Measurements from ENCODE around the gene NCMAP.

NCMAP gene

DNA sequence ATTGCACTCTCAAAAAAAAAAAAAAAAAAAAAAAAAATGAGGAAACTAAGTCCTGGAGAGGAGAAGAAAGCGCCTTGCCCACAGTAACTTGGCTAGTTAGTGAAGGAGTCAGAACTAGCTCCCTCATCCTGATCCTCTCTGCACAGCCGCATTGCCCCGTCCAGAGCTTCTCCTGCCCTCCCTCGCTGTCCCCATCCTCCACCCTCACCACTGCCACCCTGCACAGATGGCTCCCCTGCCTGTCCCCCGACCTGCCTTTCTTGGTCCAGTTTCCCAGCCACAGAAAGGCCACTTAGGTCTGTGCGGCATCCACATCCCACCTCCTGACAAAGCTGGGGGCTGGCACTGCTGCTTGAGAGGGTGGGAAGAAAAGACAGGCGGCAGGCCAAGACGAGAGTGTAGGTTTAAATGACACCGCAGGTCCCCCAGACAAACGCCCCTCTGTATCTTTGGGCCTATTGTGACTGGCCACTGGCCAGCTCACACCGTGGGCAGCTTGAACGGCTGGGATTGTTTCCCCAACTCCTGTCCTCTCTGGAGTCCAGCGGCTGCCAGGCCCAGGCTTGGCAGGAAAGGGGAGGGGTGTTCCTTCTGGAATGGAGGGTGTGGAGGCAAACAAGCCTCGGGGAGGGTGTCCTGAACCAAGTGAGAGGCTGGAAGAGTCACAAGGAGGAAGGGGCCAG is 20.2 kb downstream of the NCMAP start:
- no peak for DNase-seq

GRCh38 chr1:24578846-24579245 is 23.0 kb downstream of the NCMAP start:
- no peak for DNase-seq

GRCh38 chr1:24580756-24581155 is 24.9 kb downstream of the NCMAP start:
- no peak for DNase-seq

DNA sequence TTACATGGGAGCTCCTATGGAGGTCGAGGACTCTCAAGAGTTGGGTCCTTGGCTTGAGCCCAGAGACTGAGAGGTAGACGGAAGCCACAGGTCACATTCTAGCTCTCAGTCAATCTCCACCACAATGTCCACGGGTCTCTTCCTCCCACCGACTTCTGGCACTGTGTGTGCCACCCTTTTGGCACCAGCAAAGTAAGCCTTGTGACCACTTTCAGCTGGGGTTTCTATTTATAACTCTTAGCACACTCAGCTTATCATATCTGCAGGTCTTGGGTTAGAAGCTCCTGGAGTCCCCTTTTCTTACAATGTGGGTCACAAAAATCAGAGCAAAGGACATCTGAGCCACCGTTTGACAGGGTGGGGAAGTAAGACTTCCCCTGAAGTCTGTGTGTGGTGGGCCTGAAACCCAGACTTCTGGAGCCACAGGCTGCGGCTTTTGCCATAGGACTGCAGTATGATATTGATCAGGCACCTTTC is 28.3 kb downstream of the NCMAP start:
- no peak for DNase-seq

- no peak for DNase-seq
These were observed 30.2 kb downstream of the NCMAP start for GRCh38 chr1:24586119-24586518.

GRCh38 chr1:24586970-24587820 is 31.3 kb downstream of the NCMAP start:
- DNase-seq = peak; percentile 57

- no peak for DNase-seq
These were observed 32.7 kb downstream of the NCMAP start for GRCh38 chr1:24588573-24588972.

- no peak for DNase-seq
These were observed 33.3 kb downstream of the NCMAP start for GRCh38 chr1:24589200-24589599.

DNA sequence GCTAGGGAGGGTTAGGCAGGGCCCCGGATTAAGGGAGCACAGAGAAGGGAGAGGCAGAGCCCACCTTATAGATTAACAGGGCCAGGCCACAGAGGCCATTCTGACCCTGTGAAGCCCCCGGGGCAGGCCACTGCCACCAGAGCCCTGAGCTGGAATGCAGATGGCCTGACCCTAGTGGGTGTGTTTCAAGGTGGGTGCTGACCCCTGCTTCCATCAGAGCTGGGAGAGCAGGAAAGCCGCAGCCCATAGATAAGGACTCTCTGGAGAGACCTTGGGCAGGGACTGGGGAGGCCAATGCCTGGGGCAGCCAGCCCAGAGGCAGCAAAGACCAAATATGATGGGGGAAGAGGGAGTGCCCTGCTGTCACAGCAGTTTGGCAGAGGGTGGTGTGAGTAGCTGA is 35.9 kb downstream of the NCMAP start:
- DNase-seq = no peak

- DNase-seq = no peak
These were observed 38.4 kb downstream of the NCMAP start for GRCh38 chr1:24594328-24594598.

DNA sequence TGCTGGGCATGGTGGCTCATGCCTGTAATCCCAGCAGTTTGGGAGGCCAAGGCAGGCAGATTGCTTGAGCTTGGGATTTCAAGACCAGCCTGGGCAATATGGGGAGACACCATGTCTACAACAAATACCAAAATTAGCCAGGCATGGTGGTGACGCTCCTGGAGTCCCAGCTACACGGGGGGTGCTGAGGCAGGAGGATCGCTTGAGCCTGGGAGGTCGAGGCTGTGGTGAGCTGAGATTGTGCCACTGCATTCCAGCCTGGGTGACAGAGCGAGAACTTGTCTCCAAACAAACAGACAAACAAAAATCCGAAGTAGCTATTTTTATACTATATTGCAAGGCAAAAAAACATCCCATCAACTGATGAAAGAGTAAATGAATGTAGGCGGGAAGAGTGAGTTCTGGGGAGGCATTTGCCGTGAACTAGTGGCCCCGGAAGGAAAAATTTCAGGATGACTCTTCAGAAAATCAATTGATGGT is 40.6 kb downstream of the NCMAP start:
- DNase-seq = no peak

- DNase-seq = no peak
These were observed 43.4 kb downstream of the NCMAP start for GRCh38 chr1:24599265-24599664.

GRCh38 chr1:24600551-24600950 is 44.7 kb downstream of the NCMAP start:
- no peak for DNase-seq

GRCh38 chr1:24605534-24606295 is 49.8 kb downstream of the NCMAP start:
- no peak for DNase-seq

DNA sequence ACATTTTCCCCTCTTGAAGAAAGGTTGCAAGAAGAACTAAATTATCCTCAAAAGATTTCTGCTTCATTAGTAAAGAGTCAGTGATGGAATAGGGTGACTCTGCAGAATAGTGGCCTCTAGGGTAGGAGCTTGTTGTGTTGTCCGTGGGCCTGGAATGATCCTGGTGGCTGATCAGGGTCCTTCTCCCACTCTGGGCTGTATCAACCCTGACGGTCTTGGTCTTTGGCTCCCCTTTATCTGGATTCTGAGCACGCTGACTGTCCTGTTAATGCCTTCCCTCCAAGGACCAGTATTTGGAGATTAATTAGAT is 50.4 kb downstream of the NCMAP start:
- DNase-seq = no peak

DNA sequence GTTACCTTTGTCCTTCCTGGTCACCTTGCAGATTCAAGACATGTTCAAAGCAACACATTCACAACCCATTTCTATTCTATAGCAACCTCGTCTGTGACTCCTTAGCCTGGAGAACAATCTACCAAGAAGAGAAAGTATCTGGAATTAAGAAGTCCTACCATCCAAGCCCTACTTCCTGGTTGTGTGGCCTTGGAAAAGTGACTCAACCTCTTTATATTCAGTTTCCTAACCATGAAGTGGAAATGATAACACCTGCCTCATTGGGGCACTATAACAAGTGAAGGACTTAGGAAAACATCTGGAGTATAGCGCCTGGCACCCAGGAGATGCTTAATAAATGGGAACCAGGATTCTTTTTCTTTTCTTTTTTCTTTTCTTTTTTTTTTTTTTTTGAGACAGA is 50.7 kb downstream of the NCMAP start:
- DNase-seq = no peak

GRCh38 chr1:24609949-24610517 is 54.1 kb downstream of the NCMAP start:
- DNase-seq = no peak

DNA sequence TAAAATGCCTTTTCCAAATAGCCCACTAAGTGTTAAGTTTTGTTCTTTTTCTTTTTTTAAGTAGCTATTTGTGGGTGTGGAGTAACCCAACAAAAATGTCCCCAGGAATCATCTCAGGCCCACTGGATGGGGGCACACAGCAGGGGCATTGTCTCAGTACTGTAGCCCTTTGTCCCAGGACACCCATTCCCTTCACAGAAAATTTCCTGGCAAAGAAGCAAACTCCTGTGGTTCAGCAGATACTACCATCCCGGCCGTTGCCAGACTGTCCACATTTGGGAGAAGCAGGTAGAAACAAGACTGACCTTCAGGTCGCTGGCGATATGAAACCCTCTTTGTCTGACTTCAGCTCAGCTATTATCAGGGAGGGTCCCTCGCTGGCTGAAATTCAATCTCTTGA is 63.5 kb downstream of the NCMAP start:
- DNase-seq = no peak

DNA sequence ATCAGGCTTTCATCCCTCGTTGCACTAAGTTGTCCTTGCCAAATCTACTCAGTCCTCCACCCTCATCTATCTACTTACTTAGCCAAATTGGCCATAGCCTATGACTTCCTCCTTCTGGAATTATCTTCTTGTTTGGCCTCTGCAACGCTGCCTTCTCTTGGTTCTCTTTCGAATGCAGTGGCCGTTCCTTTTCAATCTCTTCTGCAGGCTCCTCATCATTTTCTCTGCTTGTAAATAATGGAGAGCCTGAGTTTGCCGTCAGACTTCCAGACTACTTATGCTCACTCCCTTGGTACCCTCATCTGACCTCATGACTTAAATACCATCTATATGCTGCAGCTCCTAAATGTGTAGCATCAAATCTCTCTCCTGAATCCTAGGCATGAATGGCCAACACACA is 64.8 kb downstream of the NCMAP start:
- DNase-seq = no peak

DNA sequence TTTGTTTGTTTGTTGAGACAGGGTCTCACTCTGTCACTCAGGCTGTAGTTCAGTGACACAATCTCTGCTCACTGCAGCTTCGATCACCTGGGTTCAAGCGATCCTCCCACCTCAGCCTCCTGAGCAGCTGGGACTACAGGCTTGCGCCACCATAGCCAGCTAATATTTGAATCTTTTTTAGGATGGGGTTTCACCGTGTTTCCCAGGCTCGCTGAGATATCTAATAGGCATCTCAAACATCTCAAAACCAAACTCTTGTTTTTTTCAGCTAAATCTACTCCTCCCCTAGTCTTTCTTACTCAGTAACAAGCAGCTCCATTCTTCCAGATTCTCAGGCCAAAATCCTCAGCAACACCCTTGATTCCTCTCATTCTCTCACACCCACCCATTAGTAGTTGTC is 65.2 kb downstream of the NCMAP start:
- DNase-seq = peak; percentile 33

GRCh38 chr1:24622218-24622617 is 66.3 kb downstream of the NCMAP start:
- DNase-seq = no peak

DNA sequence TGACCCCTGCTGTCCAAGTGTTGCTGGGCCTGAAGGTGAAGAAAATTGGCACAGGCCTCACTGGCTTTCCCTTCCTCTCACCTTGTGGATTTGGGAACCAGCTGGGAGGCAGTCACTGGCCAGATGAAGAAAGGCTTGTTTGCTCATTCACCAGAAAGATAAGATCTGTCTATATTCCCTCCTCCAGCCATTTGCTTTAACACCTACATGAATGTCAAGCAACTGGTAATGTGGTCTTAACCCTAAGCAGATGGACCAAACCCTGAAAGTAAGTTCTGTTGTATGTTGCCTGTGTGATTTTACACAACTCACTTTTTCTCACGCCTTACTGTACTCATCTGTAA is 76.9 kb downstream of the NCMAP start:
- DNase-seq = no peak

DNA sequence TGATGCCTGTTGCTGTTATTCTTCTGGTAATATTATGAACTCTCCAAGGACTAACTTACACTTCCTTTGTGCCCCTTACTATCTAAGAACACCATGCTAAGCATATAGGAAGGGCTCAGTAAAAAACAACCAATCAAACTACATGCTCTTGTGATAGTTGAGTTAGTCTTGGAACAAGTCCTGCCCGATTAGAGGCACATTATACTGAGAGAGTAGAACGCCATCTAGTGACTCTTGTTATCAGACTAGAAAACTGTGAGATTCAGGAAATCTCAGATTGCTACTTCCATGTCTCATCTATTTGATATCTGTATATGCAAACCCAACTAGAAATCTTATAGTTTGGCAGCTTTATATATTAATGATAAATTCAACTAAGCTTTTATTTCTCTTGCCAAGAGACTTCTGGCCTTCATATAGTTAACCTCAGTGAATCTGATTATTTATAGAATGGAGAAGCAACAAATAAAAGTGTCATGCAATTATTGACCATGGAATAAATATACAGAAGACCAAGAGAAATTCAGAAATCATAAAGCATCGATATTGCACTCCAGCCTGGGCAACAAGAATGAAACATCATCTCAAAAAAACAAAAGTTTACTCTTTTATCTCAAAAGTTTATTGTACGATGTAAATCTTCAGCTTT is 79.4 kb downstream of the NCMAP start:
- peak; percentile 69 for DNase-seq

All from EL (cell line).